ENCODE results near the gene SOX18.

SOX18 gene

DNA sequence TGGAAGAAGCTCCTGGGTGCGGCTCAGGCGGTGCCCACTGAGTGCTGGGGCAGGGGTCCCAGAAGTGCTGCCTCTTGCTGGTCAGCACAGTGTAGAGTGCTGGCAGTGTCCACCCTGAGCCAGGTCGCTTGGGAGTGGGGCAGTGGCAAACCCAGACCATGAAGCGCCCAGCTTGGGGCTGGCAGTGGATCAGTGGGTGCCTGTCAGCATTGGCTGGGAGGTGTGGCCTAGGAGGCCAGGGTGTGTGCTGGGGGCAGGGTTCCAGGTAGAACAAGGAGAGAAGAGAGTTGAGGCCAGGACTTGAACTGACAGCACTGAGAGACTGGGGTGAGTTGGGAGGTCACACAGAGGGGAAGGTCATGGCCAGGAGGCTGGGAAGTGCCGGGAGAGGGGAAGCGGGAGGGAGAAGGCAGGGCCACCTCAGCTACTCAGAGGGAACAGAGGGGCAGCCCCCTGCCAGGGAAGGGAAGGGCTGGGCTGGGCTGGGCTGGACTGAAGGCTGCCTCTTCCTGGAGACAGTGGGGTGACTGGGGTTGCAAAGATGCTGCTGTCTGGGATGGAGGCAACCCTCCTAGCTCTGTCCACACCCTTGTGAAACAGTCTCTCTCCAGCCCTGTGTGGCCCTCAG is 17.7 kb upstream of the SOX18 start:
- Histone ChIP-seq H3K36me3 (ENCODE audit: control insufficient read depth, insufficient read depth, low read length) (no peaks in the 10 kb centered on the region), H3K9me3 (ENCODE audit: control insufficient read depth, low read length) (no peaks in the 10 kb centered on the region), H3K4me1 (ENCODE audit: control insufficient read depth, insufficient read depth, low read length, poor library complexity, severe bottlenecking) (peaks cover 11% of the 10 kb centered on the region), H3K4me3 (ENCODE audit: extremely low read depth, insufficient read depth, low read length, poor library complexity, severe bottlenecking) (no peak overlapping the region), H3K27ac (ENCODE audit: low read depth, low read length, severe bottlenecking) (no peak overlapping the region)
- WGBS, 2 experiments (ENCODE audit: insufficient coverage in 2 of 2) = 86 to 92% methylated on average over 6 of the region's 6 CpGs

DNA sequence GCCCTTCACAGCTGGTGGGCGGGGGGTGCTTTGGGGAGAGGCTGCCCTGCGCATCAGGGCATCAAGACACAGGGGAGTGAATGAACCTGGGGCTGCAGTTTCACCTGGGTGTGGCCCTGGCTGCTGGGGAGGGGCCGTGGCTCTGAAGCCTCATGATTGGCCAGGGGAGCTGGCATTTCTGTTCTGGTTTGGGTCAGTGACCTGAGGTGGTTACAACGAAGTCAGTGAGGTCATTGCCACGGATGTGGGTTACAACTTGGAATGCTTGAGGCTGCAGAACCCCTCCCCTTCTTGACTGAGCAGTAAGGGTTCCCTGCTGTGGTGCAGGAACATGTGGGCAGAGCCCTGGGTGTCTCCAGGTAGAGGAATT is 16.5 kb upstream of the SOX18 start:
- Histone ChIP-seq H3K4me3 (ENCODE audit: extremely low read depth, insufficient read depth, low read length, poor library complexity, severe bottlenecking) (no peak overlapping the region), H3K27ac (ENCODE audit: low read depth, low read length, severe bottlenecking) (no peak overlapping the region), H3K9me3 (ENCODE audit: control insufficient read depth, low read length) (no peaks in the 10 kb centered on the region), H3K36me3 (ENCODE audit: control insufficient read depth, insufficient read depth, low read length) (no peaks in the 10 kb centered on the region), H3K4me1 (ENCODE audit: control insufficient read depth, insufficient read depth, low read length, poor library complexity, severe bottlenecking) (peaks cover 11% of the 10 kb centered on the region)
- WGBS, 2 experiments (ENCODE audit: insufficient coverage in 2 of 2) = 50 to 63% methylated on average over 5 of the region's 5 CpGs

DNA sequence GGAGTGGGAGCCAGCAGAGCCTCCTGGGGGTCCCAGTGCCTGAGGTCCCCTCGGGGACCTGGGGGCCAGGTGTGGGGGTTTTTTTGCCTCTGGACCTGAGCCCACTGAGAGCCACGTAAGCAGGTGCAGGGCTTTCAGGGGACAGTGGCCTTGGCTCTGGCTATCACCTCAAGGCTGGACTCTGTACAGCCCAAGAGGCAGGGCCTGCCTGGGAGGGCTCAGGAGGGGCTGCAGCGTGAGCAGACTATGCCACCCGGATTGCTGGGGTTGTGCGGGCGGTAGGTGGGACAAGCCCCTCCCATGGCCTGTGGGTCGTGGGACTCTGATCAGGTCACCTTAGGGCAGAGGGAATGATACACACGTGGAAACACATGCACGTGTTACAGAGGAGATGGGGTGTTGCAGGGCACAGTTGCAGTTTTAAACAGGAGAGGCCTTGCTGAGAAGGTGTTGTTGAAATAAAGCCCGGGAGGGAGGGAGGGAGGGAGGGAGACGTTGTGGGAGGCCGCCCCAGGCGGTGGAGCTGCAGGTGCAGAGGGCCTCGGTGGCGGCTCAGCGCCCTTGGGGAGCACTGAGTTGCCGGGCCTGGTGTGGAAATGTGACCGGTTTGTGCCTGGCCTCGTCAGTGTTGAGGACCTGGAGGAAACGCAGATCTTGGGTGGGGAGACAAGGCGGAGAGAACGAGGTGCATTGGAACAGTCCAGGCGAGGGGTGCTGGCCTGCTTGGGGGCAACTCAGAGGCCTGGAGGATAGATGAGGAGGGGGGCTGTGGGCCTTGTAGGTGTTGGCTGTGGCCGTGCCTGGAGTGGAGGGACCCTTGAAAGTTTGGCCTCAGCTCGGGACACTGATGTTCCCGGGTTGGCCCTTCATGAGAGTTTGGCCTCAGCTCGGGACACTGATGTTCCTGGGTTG is 15.9 kb upstream of the SOX18 start:
- WGBS, 2 experiments (ENCODE audit: insufficient coverage in 2 of 2) = 86 to 88% methylated on average over 24 to 27 of the region's 27 CpGs
- Histone ChIP-seq H3K36me3 (ENCODE audit: control insufficient read depth, insufficient read depth, low read length) (no peaks in the 10 kb centered on the region), H3K4me3 (ENCODE audit: extremely low read depth, insufficient read depth, low read length, poor library complexity, severe bottlenecking) (no peak overlapping the region), H3K27ac (ENCODE audit: low read depth, low read length, severe bottlenecking) (no peak overlapping the region), H3K4me1 (ENCODE audit: control insufficient read depth, insufficient read depth, low read length, poor library complexity, severe bottlenecking) (peaks cover 11% of the 10 kb centered on the region), H3K9me3 (ENCODE audit: control insufficient read depth, low read length) (no peaks in the 10 kb centered on the region)

DNA sequence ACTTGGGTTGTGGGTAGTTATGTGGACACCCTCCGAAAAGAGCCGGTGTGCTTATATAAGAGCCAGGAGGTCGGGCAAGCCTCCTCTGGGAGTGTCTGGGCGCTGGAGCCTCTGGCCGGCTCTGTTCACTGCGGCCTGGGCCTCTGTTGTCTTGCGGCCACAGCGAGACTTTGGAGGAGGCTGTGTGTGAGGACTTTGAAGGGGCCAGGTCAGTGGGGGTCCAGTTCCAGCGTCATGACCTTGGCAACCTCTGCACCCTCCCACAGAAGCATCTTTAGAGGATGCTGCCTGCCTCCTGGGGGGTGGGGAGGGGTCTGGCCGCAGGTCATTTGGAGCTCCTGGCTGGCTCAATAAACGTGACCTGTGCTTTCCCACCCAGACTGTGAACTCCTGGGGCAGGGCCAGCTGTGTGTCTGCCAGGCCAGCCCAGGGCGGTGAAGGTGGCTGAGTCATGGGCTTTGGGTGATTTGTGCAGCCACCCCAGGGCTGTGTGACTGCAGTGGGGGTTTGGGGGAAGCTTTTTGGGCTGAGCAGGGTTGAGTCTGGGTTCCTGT is 14.8 kb upstream of the SOX18 start:
- Histone ChIP-seq H3K27ac (ENCODE audit: low read depth, low read length, severe bottlenecking) (no peak overlapping the region), H3K36me3 (ENCODE audit: control insufficient read depth, insufficient read depth, low read length) (no peaks in the 10 kb centered on the region), H3K9me3 (ENCODE audit: control insufficient read depth, low read length) (no peaks in the 10 kb centered on the region), H3K4me3 (ENCODE audit: extremely low read depth, insufficient read depth, low read length, poor library complexity, severe bottlenecking) (peak overlapping the region; percentile 85), H3K4me1 (ENCODE audit: control insufficient read depth, insufficient read depth, low read length, poor library complexity, severe bottlenecking) (peaks cover 11% of the 10 kb centered on the region)
- WGBS, 2 experiments (ENCODE audit: insufficient coverage in 2 of 2) = 58 to 63% methylated on average over 8 to 9 of the region's 12 CpGs

DNA sequence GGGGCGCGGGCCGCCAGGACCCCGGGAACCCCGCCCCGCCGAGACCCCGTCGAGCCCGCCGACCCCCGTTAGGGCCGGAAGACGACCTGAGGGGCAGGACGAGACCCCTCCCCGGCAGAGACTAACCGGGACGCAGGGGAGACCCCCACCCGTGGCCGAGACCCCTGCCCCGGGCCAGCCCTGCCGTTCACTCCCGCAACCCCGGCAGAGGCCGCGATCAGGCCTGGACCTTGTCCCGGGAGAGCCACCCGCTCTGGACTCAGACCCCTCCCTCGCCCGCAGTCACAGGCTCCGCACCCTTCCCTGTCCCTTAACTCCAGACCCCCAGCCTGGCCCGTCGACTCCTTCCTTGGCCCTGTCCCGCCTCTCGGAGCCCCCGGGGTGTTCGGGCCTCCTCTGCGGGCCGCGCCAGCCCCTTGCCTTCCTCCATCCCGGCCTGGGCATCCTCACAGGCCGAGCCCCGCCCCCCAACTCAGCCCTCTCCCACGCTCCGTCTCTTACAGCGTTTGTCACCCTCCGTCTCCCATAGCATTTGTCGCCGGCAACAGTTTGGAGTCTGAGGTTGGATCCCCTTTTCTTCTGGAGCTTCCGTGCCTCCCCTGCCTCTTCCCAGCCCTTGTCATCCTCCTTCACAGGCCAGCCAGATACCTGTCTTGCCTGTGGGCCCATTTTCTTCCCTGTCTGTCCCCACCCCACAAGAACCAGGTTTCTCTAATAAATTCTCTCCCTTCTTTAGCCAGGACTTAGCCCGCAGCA is 14.1 kb upstream of the SOX18 start:
- Histone ChIP-seq H3K9me3 (ENCODE audit: control insufficient read depth, low read length) (no peaks in the 10 kb centered on the region), H3K27ac (ENCODE audit: low read depth, low read length, severe bottlenecking) (no peak overlapping the region), H3K4me1 (ENCODE audit: control insufficient read depth, insufficient read depth, low read length, poor library complexity, severe bottlenecking) (peaks cover 11% of the 10 kb centered on the region), H3K4me3 (ENCODE audit: extremely low read depth, insufficient read depth, low read length, poor library complexity, severe bottlenecking) (peak overlapping the region; percentile 85), H3K36me3 (ENCODE audit: control insufficient read depth, insufficient read depth, low read length) (no peaks in the 10 kb centered on the region)
- WGBS, 2 experiments (ENCODE audit: insufficient coverage in 2 of 2) = 2 to 4% methylated on average over 44 to 50 of the region's 51 CpGs

DNA sequence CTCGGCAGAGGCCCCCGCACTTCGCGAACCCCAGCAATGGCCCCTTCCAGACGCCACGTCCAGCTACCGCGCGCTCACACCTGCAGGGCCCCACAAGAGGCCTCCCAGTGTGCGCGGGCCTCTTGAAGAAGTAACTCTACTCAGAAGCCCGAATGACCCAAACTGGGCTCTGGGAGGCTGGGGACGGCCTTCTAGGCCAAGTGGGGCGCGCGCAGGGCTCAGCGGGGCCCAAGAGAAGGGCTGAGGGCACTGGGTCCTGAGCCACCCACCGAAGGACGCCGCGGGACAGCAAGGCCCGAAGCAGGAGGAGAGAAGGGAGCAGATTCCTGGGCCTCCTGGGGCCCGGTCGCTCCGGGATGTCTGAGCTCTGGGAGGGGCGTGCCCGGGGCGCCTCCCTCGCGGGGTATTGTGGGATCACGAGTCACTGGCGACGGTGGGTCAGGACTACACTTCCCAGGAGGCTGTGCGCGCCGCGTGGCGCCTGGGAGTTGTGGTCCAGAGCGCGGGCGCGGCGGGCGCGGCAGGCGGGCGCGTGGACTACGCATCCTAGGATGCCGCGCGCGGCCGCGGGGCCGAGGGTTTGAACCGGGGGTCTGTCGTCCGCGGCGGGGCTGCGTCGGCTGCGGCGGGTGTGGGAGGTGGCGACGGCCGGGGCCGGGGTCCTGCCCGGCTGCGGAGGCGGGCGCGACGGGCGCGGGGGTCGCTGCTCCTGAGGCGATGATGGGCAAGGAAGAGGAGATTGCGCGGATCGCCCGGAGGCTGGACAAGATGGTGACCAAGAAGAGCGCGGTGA is 13.4 kb upstream of the SOX18 start, which contains the start of gene TCEA2:
TSS of gene TCEA2 (plus strand) at position 603 of the 793 bp plus-strand sequence. CDS start at position 718, 115 bp downstream.
- peak within 1 kb of the TSS; percentile 57 for H3K27ac ChIP-seq (ENCODE audit: low read depth, low read length, severe bottlenecking)

DNA sequence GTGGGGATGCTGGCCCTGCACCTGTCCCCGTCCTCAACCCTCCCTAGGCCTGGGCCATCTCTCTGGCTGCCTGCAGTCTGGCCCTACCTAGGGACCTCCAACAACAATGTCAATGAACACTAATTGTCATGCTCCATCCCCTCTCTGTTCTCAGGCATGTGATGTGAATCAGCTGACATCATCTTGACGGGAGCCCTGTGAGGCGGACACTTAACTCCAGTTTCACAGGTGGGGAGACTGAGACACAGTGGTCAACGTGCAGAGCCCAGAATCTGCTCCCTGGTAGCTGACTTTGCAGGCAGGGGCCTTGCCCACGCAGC is 12.8 kb upstream of the SOX18 start:
- H3K4me1 ChIP-seq (ENCODE audit: control insufficient read depth, insufficient read depth, low read length, poor library complexity, severe bottlenecking) = peaks cover 13% of the 10 kb centered on the region
- WGBS, 2 experiments (ENCODE audit: insufficient coverage in 2 of 2) = 75 to 86% methylated on average over 5 of the region's 5 CpGs
- no peaks in the 10 kb centered on the region for H3K9me3 ChIP-seq (ENCODE audit: control insufficient read depth, low read length)
- H3K4me3 ChIP-seq (ENCODE audit: extremely low read depth, insufficient read depth, low read length, poor library complexity, severe bottlenecking) = peak overlapping the region; percentile 85
- H3K36me3 ChIP-seq (ENCODE audit: control insufficient read depth, insufficient read depth, low read length) = no peaks in the 10 kb centered on the region
- H3K27ac ChIP-seq (ENCODE audit: low read depth, low read length, severe bottlenecking) = peak overlapping the region; percentile 57

More for the DNA sequence above, 13.4 kb upstream of the SOX18 start, which contains the start of gene TCEA2:
- H3K4me3 ChIP-seq (ENCODE audit: extremely low read depth, insufficient read depth, low read length, poor library complexity, severe bottlenecking) = peak within 1 kb of the TSS; percentile 85
- H3K9me3 ChIP-seq (ENCODE audit: control insufficient read depth, low read length) = no peaks in the 10 kb centered on the region
- WGBS, 2 experiments (ENCODE audit: insufficient coverage in 2 of 2) = 12 to 17% methylated on average over 74 to 77 of the region's 85 CpGs
- no peaks in the 10 kb centered on the region for H3K36me3 ChIP-seq (ENCODE audit: control insufficient read depth, insufficient read depth, low read length)
- H3K4me1 ChIP-seq (ENCODE audit: control insufficient read depth, insufficient read depth, low read length, poor library complexity, severe bottlenecking) = peaks cover 11% of the 10 kb centered on the region

DNA sequence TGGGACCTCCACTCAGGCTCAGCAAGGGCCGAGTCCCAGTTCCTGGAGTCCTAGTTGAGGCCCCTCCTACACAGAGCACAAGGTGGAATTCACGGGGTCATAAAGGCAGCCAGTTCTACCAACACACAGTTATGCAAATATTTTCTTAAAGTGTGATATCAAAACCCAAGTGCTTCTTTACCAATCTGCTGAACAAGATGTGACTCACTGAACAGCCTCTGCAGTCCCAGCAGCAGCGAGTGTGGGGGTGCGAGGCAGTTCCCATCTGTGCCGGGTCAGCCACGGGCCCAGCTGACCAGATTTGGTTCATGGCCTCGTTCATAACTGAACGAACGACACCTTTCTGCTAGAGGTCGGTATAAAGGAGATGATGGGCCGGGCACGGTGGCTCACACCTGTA is 9.1 kb upstream of the SOX18 start:
- no peak overlapping the region for H3K27ac ChIP-seq (ENCODE audit: low read depth, low read length, severe bottlenecking)
- 87 to 92% methylated on average over 11 to 12 of the region's 12 CpGs for WGBS, 2 experiments (ENCODE audit: insufficient coverage in 2 of 2)
- no peaks in the 10 kb centered on the region for H3K36me3 ChIP-seq (ENCODE audit: control insufficient read depth, insufficient read depth, low read length)
- H3K9me3 ChIP-seq (ENCODE audit: control insufficient read depth, low read length) = no peaks in the 10 kb centered on the region
- no peak overlapping the region for H3K4me3 ChIP-seq (ENCODE audit: extremely low read depth, insufficient read depth, low read length, poor library complexity, severe bottlenecking)
- H3K4me1 ChIP-seq (ENCODE audit: control insufficient read depth, insufficient read depth, low read length, poor library complexity, severe bottlenecking) = peaks cover 29% of the 10 kb centered on the region

DNA sequence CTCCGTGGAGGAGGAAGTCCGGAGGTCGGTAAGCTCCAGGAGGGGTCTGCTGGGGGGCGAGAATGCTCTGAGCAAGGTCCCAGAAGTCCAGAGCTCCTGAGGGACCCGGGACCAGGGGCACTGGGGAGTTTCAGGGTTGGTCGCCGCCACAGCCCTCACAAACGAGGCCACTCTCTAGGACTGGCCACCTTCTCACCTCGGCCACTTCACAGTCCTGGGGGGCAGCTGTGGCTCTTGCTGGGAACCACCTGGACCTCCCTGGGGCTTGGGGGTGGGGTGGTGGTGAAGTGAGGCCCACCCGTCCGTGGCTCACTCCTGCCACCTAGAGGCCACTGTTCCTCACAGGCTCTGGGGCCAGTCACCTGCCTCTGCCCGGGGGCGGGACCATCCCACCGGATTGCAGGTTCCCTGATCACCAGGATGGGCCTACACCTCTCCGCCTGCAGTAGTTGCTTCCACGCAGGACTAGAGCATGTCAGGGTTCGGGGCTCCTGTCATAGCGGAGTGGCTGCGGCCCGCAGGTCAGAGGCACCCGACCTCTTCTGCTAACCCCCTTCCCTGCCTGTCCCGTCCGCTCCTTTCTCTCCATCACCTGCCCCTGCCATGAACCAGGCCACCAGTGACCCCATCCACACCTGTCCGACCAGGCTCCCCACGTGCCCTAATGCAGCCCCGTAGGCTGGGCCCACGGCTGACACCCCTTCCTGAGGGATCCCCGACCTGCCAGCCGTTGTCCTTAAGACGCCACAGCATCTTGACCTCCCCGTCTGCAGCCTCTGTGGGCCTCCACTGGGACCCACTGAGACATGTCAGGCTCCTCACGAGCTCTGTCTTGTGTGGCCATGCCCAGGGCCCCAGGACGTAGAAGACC is 8.4 kb upstream of the SOX18 start:
- WGBS, 2 experiments (ENCODE audit: insufficient coverage in 2 of 2) = 41 to 42% methylated on average over 27 to 28 of the region's 33 CpGs
- H3K4me1 ChIP-seq (ENCODE audit: control insufficient read depth, insufficient read depth, low read length, poor library complexity, severe bottlenecking) = peaks cover 31% of the 10 kb centered on the region
- no peaks in the 10 kb centered on the region for H3K9me3 ChIP-seq (ENCODE audit: control insufficient read depth, low read length)
- no peak overlapping the region for H3K4me3 ChIP-seq (ENCODE audit: extremely low read depth, insufficient read depth, low read length, poor library complexity, severe bottlenecking)
- H3K36me3 ChIP-seq (ENCODE audit: control insufficient read depth, insufficient read depth, low read length) = no peaks in the 10 kb centered on the region
- no peak overlapping the region for H3K27ac ChIP-seq (ENCODE audit: low read depth, low read length, severe bottlenecking)
